ENCODE measurements around the gene EME2.

EME2 gene

GRCh38 chr16:1740781-1741490 lies 31.7 kb upstream of the EME2 start:
- TF ChIP-seq CTCF (conservative IDR thresholded peaks at IDR 0.05) = no peak
- TF ChIP-seq ZFX (IDR thresholded peaks at IDR 0.05) = no peak

GRCh38 chr16:1741553-1742165 lies 31.0 kb upstream of the EME2 start:
- no peak overlapping the region for H3K27ac ChIP-seq
- no peak for TF ChIP-seq CTCF (conservative IDR thresholded peaks at IDR 0.05)
- no peak for TF ChIP-seq ZFX (IDR thresholded peaks at IDR 0.05)

More at GRCh38 chr16:1740781-1741490, 31.7 kb upstream of the EME2 start:
- no peak overlapping the region for H3K27ac ChIP-seq

GRCh38 chr16:1743376-1744337 lies 29.0 kb upstream of the EME2 start:
- TF ChIP-seq CTCF (conservative IDR thresholded peaks at IDR 0.05) (no peak), ZFX (IDR thresholded peaks at IDR 0.05) (no peak)

GRCh38 chr16:1744338-1744840 lies 28.2 kb upstream of the EME2 start:
- no peak for TF ChIP-seq ZFX (IDR thresholded peaks at IDR 0.05)
- TF ChIP-seq CTCF (conservative IDR thresholded peaks at IDR 0.05) = no peak
- no peak overlapping the region for H3K27ac ChIP-seq

More at GRCh38 chr16:1743376-1744337, 29.0 kb upstream of the EME2 start:
- no peak overlapping the region for H3K27ac ChIP-seq

- no peak overlapping the region for H3K27ac ChIP-seq
- TF ChIP-seq CTCF (conservative IDR thresholded peaks at IDR 0.05) (no peak), ZFX (IDR thresholded peaks at IDR 0.05) (no peak)
These were observed 27.3 kb upstream of the EME2 start for GRCh38 chr16:1745181-1745899.

- H3K27ac ChIP-seq = no peak overlapping the region
- no peak for TF ChIP-seq CTCF (conservative IDR thresholded peaks at IDR 0.05)
- no peak for TF ChIP-seq ZFX (IDR thresholded peaks at IDR 0.05)
These were observed 26.5 kb upstream of the EME2 start for GRCh38 chr16:1745900-1746692.
